Body of pancreas (tissue), 4 donors: ENCODE data around the gene MYO1B.

ENCODE experiments used
- CTCF ChIP-seq, 7 experiments: fragments of 450-650 bp in 4 of 7; fragments of 200-600 bp in 3 of 7; sonication (generic) in 3 of 7; IDR thresholded peaks; one replicate each; pipeline ENCODE4 v1.5.1; 2016 to 2019; ENCODE audit warnings: antibody characterized with exemption in 7 of 7
- POLR2A ChIP-seq, 3 donors: fragments of 450-650 bp; IDR thresholded peaks; one replicate each; pipeline ENCODE4 v1.6.1; 2016; ENCODE audit warnings: antibody characterized with exemption in 3 of 3, mild to moderate bottlenecking in 2 of 3

GRCh38 chr2:191474464-191474863 is 229.3 kb downstream of the MYO1B start:
- no peak for TF ChIP-seq CTCF (IDR thresholded peaks at IDR 0.05)
- no peak for TF ChIP-seq POLR2A (IDR thresholded peaks at IDR 0.05)
